Measurements from ENCODE around the gene FGF18.

Gene FGF18

DNA sequence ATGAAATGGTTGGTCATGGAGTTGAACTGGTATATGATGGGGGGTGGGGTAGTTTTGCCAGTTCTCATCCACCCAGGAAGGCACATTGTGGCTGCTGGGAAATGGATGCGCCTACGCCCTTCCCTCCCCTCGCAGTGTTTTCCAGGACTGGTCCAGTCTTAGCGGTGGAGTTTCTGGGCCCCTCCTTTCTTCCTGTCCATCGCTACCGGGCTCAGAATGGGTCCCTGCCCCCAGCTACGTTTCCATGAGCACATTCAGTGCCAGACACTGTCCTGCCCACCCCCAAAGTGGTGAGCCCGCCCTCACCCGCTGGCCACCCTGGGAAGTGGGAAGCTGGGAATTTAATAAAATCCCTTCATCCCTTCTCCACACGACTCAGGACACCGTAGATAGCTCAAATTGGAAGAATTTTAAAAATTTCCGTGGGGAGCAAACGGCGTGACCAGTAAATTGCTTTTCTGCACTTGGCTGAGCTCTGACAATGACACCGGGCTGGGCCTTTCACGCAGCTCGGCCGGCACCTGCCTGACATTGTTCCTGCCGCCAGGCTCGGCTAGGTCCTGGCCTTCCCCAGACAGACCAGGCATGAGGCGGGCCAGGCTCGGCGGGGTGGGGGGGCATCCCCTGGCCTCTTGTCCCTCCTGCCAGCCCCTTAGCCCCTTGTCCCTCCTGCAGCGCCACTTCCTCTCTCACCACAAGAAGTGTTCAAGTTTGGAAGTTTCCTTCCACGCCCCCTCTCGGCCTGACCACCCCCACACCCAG is 3.6 kb downstream of the FGF18 start:
- H3K4me2 ChIP-seq (ENCODE audit: low read depth, low read length, poor library complexity, severe bottlenecking), result no peak overlapping the region
- no peak overlapping the region for H2AFZ ChIP-seq (ENCODE audit: low read length)
- H3K27me3 ChIP-seq (ENCODE audit: insufficient read depth, low read length, poor library complexity, severe bottlenecking), result no peaks in the 10 kb centered on the region
- TF ChIP-seq, protein P1, sequence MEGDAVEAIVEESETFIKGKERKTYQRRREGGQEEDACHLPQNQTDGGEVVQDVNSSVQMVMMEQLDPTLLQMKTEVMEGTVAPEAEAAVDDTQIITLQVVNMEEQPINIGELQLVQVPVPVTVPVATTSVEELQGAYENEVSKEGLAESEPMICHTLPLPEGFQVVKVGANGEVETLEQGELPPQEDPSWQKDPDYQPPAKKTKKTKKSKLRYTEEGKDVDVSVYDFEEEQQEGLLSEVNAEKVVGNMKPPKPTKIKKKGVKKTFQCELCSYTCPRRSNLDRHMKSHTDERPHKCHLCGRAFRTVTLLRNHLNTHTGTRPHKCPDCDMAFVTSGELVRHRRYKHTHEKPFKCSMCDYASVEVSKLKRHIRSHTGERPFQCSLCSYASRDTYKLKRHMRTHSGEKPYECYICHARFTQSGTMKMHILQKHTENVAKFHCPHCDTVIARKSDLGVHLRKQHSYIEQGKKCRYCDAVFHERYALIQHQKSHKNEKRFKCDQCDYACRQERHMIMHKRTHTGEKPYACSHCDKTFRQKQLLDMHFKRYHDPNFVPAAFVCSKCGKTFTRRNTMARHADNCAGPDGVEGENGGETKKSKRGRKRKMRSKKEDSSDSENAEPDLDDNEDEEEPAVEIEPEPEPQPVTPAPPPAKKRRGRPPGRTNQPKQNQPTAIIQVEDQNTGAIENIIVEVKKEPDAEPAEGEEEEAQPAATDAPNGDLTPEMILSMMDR (conservative IDR thresholded peaks at IDR 0.05; ENCODE audit: low read length), result no peak
- H3K4me3 ChIP-seq (ENCODE audit: low read length, poor library complexity, severe bottlenecking), result no peak overlapping the region
- H3K36me3 ChIP-seq (ENCODE audit: insufficient read depth, low read length), result no peaks in the 10 kb centered on the region
- no peaks in the 10 kb centered on the region for H3K79me2 ChIP-seq (ENCODE audit: insufficient read depth, low read length)
- H3K9me3 ChIP-seq (ENCODE audit: insufficient read depth, low read depth, low read length), result no peaks in the 10 kb centered on the region
- H3K9me2 ChIP-seq (replicated peaks; ENCODE audit: low read depth, low read length), result no peaks in the 10 kb centered on the region
- H3F3A ChIP-seq (ENCODE audit: low read depth), result no peaks in the 10 kb centered on the region
- H4K20me1 ChIP-seq (ENCODE audit: insufficient read depth, low read length, poor library complexity, severe bottlenecking), result no peaks in the 10 kb centered on the region
- H3K9ac ChIP-seq (ENCODE audit: low read depth, low read length, poor library complexity, severe bottlenecking), result no peak overlapping the region
- no peaks in the 10 kb centered on the region for H3K4me1 ChIP-seq (ENCODE audit: insufficient read depth, low read length, poor library complexity, severe bottlenecking)

DNA sequence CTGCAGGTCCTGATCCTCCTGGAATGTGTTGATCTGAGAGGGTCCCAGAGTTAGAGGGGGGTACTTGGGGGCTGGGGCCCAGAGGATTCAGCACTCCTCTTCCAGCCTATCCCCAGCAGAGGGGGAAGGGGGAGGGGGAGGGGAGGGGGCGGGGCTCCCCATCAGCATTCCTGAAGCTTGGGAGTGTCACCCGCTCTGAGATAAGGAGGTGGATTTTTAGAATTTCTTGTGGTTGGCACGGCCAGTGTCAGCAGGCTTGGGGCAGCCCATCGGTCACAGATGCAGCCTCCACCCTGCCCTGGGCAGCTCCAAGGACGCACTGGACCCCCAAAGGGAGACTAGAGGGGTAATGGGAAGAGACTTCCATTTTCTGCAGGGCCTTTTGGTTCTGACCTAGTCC is 5.3 kb downstream of the FGF18 start:
- no peaks in the 10 kb centered on the region for H3K9me2 ChIP-seq (replicated peaks; ENCODE audit: low read depth, low read length)

DNA sequence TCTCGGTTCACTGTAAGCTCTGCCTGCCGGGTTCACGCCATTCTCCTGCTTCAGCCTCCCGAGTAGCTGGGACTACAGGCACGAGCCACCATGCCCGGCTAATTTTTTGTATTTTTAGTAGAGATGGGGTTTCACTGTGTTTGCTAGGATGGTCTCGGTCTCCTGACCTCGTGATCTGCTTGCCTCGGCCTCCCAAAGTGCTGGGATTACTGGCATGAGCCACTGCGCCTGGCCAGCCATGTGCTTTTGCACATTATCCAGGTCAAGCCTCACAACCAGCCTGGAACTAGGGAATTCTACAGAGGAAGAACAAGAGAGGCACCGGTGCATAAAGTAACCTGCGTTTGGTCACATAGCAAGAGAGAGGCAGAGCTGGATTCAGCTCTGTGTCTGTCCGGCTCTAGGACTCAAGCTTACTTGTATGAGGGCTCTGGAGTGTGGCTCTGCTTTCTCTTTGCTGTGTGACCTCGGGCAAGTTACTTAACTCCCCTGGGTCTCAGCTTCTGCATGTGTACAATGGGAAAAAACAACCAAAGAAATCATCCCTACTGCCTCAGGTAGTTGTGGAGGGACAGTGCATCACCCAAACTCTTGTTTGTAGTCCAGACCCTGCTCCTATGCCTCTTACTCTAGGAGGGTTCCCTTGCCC is 6.3 kb downstream of the FGF18 start:
- Histone ChIP-seq H3F3A (ENCODE audit: low read depth) (no peaks in the 10 kb centered on the region), H3K9me2 (replicated peaks; ENCODE audit: low read depth, low read length) (no peaks in the 10 kb centered on the region), H3K9me3 (ENCODE audit: insufficient read depth, low read depth, low read length) (no peaks in the 10 kb centered on the region), H4K20me1 (ENCODE audit: insufficient read depth, low read length, poor library complexity, severe bottlenecking) (no peaks in the 10 kb centered on the region), H3K9ac (ENCODE audit: low read depth, low read length, poor library complexity, severe bottlenecking) (no peak overlapping the region), H2AFZ (ENCODE audit: low read length) (no peak overlapping the region), H3K36me3 (ENCODE audit: insufficient read depth, low read length) (no peaks in the 10 kb centered on the region), H3K4me3 (ENCODE audit: low read length, poor library complexity, severe bottlenecking) (no peak overlapping the region), H3K4me1 (ENCODE audit: insufficient read depth, low read length, poor library complexity, severe bottlenecking) (no peaks in the 10 kb centered on the region), H3K27me3 (ENCODE audit: insufficient read depth, low read length, poor library complexity, severe bottlenecking) (no peaks in the 10 kb centered on the region), H3K4me2 (ENCODE audit: low read depth, low read length, poor library complexity, severe bottlenecking) (no peak overlapping the region), H3K79me2 (ENCODE audit: insufficient read depth, low read length) (no peaks in the 10 kb centered on the region)
- TF ChIP-seq, protein P1 (conservative IDR thresholded peaks at IDR 0.05; ENCODE audit: low read length), result no peak
- no peak for TF ChIP-seq EZH2phosphoT487 (IDR thresholded peaks at IDR 0.05; ENCODE audit: borderline replicate concordance)

More for the DNA sequence above, 5.3 kb downstream of the FGF18 start:
- Histone ChIP-seq H3K79me2 (ENCODE audit: insufficient read depth, low read length) (no peaks in the 10 kb centered on the region), H3K27me3 (ENCODE audit: insufficient read depth, low read length, poor library complexity, severe bottlenecking) (no peaks in the 10 kb centered on the region), H3K9me3 (ENCODE audit: insufficient read depth, low read depth, low read length) (no peaks in the 10 kb centered on the region), H4K20me1 (ENCODE audit: insufficient read depth, low read length, poor library complexity, severe bottlenecking) (no peaks in the 10 kb centered on the region), H3K4me2 (ENCODE audit: low read depth, low read length, poor library complexity, severe bottlenecking) (no peak overlapping the region), H2AFZ (ENCODE audit: low read length) (no peak overlapping the region), H3K9ac (ENCODE audit: low read depth, low read length, poor library complexity, severe bottlenecking) (no peak overlapping the region), H3F3A (ENCODE audit: low read depth) (no peaks in the 10 kb centered on the region), H3K4me1 (ENCODE audit: insufficient read depth, low read length, poor library complexity, severe bottlenecking) (no peaks in the 10 kb centered on the region), H3K36me3 (ENCODE audit: insufficient read depth, low read length) (no peaks in the 10 kb centered on the region), H3K4me3 (ENCODE audit: low read length, poor library complexity, severe bottlenecking) (no peak overlapping the region)
- no peak for TF ChIP-seq EZH2phosphoT487 (IDR thresholded peaks at IDR 0.05; ENCODE audit: borderline replicate concordance)
- TF ChIP-seq, protein P1 (conservative IDR thresholded peaks at IDR 0.05; ENCODE audit: low read length), result no peak

All from Loucy (cell line).